Hepatocyte (in vitro differentiated cells): ENCODE measurements around the gene ALDH5A1. TPM values are rescaled to one million over a fixed set of nuclear protein-coding genes. Genes with fewer than 3 reads are reported as not detected.

Experiments
- DNase-seq: peaks from one replicate; pipeline ENCODE4 v3.0.0-alpha.2; 2016; ENCODE audit warnings: low spot score
- H2AFZ ChIP-seq: fragments of 200-600 bp; sonication (generic); 2 replicates; pipeline ENCODE4 v1.6.0; 2016; ENCODE audit warnings: antibody characterized with exemption, mild to moderate bottlenecking
- H3K27ac ChIP-seq: fragments of 200-600 bp; sonication (generic); 2 replicates; pipeline ENCODE4 v1.5.1; 2016; ENCODE audit warnings: mild to moderate bottlenecking
- H3K27me3 ChIP-seq: fragments of 200-600 bp; sonication (generic); 2 replicates; pipeline ENCODE4 v1.6.1; 2016
- H3K36me3 ChIP-seq: fragments of 200-600 bp; sonication (generic); replicated peaks from 2 replicates; pipeline ENCODE4 v1.5.1; 2016; ENCODE audit warnings: low read depth; ENCODE audit not compliant: insufficient read depth
- H3K4me1 ChIP-seq: fragments of 200-600 bp; sonication (generic); 2 replicates; pipeline ENCODE4 v1.5.1; 2016; ENCODE audit warnings: mild to moderate bottlenecking, moderate library complexity; ENCODE audit not compliant: insufficient read depth
- H3K4me2 ChIP-seq: fragments of 200-600 bp; sonication (generic); 2 replicates; pipeline ENCODE4 v1.6.0; 2016
- H3K4me3 ChIP-seq: fragments of 200-600 bp; sonication (generic); 2 replicates; pipeline ENCODE4 v1.5.1; 2016; ENCODE audit warnings: mild to moderate bottlenecking
- H3K79me2 ChIP-seq: fragments of 200-600 bp; sonication (generic); 2 replicates; pipeline ENCODE4 v1.6.0; 2017; ENCODE audit warnings: mild to moderate bottlenecking
- H3K9me2 ChIP-seq: fragments of 200-600 bp; sonication (generic); replicated peaks from 2 replicates; pipeline ENCODE4 v1.6.0; 2017; ENCODE audit warnings: mild to moderate bottlenecking; ENCODE audit not compliant: insufficient read depth
- H3K9me3 ChIP-seq: fragments of 200-600 bp; sonication (generic); 2 replicates; pipeline ENCODE4 v1.5.1; 2016; ENCODE audit warnings: low read depth, mild to moderate bottlenecking
- H4K20me1 ChIP-seq: fragments of 200-600 bp; sonication (generic); 2 replicates; pipeline ENCODE4 v1.6.0; 2016; ENCODE audit warnings: mild to moderate bottlenecking; ENCODE audit not compliant: insufficient read depth, poor library complexity, severe bottlenecking
- EZH2 ChIP-seq: fragments of 200-600 bp; sonication (generic); IDR thresholded peaks from 2 replicates; pipeline ENCODE4 v1.6.1; 2016; ENCODE audit warnings: antibody characterized with exemption, mild to moderate bottlenecking, borderline replicate concordance
- EZH2phosphoT487 ChIP-seq: fragments of 200-600 bp; sonication (generic); IDR thresholded peaks from one replicate; pipeline ENCODE4 v1.6.1; 2018; ENCODE audit warnings: antibody characterized with exemption, mild to moderate bottlenecking, low read depth, moderate library complexity; ENCODE audit not compliant: unreplicated experiment, severe bottlenecking
- WGBS: methylation state at CpG from one replicate; pipeline ENCODE4 v1.1.6; 2016; ENCODE audit warnings: low lambda C conversion rate; ENCODE audit errors: missing lambda C conversion rate; 5-methylcytosine and 5-hydroxymethylcytosine counted together
- polyA plus RNA-seq: library from polyadenylated mRNA; unstranded; fragments of >200 nt; fragmentation: Nextera tagmentation; extraction: Ambion mirVana; gene quantifications from 2 replicates; pipeline ENCODE4 v1.2.1, GENCODE V29; 2016
- total RNA-seq: library from RNA; depleted of rRNA; stranded (reverse); fragments of >200 nt; gene quantifications from 2 replicates; pipeline ENCODE4 v1.2.3, GENCODE V29; 2014
- TF ChIP-seq, protein P1 (sequence below): fragments of 200-600 bp; sonication (generic); IDR thresholded peaks from 2 replicates; pipeline ENCODE4 v1.5.1; 2016; ENCODE audit warnings: antibody characterized with exemption, mild to moderate bottlenecking; ENCODE audit not compliant: poor library complexity

Gene ALDH5A1
- total and polyA plus RNA-seq, 2 experiments from 2014 or later = 12.3 to 16.8 TPM

DNA sequence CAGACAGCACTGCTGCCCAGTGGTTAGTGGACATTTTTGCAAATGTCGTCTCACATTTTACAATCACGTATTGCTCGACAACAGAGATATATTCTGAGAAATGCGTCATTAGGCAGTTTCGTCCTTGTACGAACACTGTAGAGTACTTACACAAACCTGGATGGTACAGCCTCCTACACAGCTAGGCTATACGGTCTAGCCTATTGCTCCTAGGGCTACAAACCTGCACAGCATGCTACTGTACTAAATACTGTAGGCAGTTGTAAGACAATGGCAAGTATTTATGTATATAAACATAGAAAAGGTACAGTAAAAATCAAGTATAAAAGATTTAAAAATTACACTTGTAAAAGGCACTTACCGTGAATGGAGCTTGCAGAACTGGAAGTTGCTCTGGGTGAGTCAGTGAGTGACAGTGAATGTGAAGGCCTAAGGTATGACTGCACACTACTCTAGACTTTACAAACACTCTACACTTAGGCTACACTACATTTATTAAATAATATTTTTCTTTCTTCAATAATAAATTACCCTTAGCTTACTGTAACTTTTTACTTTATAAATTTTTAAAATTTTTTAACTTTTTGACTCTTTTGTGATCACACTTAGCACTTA, 43.1 kb downstream of the ALDH5A1 start:
- WGBS = 94% methylated on average over 8 of the region's 8 CpGs

DNA sequence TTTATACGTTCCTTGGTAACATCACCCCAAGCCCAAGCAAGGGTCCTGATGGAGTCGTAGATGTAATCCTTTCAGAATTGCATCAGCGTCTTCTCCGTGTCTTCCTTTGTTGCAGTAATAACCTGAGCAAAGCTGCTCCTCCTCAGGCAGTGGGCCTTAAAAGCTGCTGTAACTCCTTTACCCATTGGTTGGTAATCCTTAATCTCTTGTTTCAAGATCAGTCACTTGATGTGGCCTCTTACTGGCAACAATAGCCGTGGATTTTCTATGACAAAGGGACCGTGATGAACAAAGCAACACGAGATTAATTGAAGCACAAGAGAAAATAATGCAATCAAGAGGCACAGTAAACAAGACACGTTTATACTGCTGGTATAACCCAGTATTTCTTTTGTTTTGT, 44.6 kb downstream of the ALDH5A1 start:
- Histone ChIP-seq H3K4me2 (no peak overlapping the region), H3K4me1 (no peaks in the 10 kb centered on the region), H3K4me3 (no peak overlapping the region), H3K9me2 (no peaks in the 10 kb centered on the region), H3K36me3 (no peaks in the 10 kb centered on the region), H3K79me2 (no peaks in the 10 kb centered on the region), H3K27ac (no peak overlapping the region), H3K27me3 (no peaks in the 10 kb centered on the region), H4K20me1 (no peaks in the 10 kb centered on the region), H2AFZ (no peak overlapping the region), H3K9me3 (no peaks in the 10 kb centered on the region)
- no peak for TF ChIP-seq EZH2phosphoT487
- TF ChIP-seq EZH2 = no peak
- TF ChIP-seq, protein P1, sequence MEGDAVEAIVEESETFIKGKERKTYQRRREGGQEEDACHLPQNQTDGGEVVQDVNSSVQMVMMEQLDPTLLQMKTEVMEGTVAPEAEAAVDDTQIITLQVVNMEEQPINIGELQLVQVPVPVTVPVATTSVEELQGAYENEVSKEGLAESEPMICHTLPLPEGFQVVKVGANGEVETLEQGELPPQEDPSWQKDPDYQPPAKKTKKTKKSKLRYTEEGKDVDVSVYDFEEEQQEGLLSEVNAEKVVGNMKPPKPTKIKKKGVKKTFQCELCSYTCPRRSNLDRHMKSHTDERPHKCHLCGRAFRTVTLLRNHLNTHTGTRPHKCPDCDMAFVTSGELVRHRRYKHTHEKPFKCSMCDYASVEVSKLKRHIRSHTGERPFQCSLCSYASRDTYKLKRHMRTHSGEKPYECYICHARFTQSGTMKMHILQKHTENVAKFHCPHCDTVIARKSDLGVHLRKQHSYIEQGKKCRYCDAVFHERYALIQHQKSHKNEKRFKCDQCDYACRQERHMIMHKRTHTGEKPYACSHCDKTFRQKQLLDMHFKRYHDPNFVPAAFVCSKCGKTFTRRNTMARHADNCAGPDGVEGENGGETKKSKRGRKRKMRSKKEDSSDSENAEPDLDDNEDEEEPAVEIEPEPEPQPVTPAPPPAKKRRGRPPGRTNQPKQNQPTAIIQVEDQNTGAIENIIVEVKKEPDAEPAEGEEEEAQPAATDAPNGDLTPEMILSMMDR = no peak
- no peak for DNase-seq
- 81% methylated on average over 8 of the region's 8 CpGs for WGBS

More for the DNA sequence above, 43.1 kb downstream of the ALDH5A1 start:
- Histone ChIP-seq H3K27me3 (no peaks in the 10 kb centered on the region), H3K9me3 (no peaks in the 10 kb centered on the region), H4K20me1 (no peaks in the 10 kb centered on the region), H3K4me2 (no peak overlapping the region), H3K79me2 (no peaks in the 10 kb centered on the region), H3K36me3 (no peaks in the 10 kb centered on the region), H3K9me2 (no peaks in the 10 kb centered on the region), H2AFZ (no peak overlapping the region), H3K27ac (no peak overlapping the region), H3K4me1 (no peaks in the 10 kb centered on the region), H3K4me3 (no peak overlapping the region)
- DNase-seq = no peak
- TF ChIP-seq EZH2 = no peak
- TF ChIP-seq, protein P1 = no peak
- TF ChIP-seq EZH2phosphoT487 = no peak

DNA sequence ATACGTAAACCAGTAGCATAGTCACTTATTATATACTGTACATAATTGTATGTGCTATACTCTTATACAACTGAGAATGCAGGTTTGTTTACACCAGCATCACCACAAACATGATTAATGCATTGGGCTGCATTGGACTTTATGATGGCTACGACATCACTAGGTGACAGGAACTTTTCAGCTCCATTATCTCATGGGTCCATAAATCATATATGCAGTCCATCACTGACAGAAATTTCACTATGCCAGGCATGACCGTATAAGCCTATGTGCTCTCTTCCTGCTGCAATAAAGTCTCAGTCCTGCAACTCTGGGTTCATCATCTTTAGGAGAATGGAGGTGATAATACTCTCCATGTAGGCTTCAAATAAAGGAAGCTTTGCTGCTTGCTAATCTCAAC, 45.4 kb downstream of the ALDH5A1 start:
- WGBS = 94% methylated on average over 3 of the region's 3 CpGs
- TF ChIP-seq EZH2 (no peak), EZH2phosphoT487 (no peak)
- TF ChIP-seq, protein P1 = no peak

DNA sequence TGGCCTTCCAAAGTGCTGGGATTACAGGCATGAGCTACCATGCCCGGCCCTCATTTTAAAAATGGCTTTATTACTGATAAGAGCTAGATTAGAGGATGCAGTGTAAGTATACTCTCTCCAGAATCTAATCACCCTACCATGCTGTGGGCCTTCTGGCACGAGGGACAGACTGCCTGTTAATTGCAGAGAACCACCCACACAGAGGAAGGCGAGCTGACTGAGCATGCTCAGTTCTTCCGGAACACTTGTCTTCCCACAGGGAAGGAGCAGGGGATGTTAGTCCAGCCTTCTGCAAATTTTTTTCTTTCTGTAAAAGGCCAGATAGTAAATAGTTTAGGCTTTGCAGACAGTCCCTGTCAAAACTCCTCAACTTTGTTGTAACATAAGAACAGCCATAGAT, 48.9 kb downstream of the ALDH5A1 start:
- DNase-seq = no peak
- Histone ChIP-seq H4K20me1 (no peaks in the 10 kb centered on the region), H3K4me3 (no peak overlapping the region), H3K4me1 (no peaks in the 10 kb centered on the region), H3K4me2 (no peak overlapping the region), H3K9me2 (no peaks in the 10 kb centered on the region), H3K36me3 (no peaks in the 10 kb centered on the region), H3K27me3 (no peaks in the 10 kb centered on the region), H2AFZ (no peak overlapping the region), H3K79me2 (no peaks in the 10 kb centered on the region), H3K9me3 (no peaks in the 10 kb centered on the region), H3K27ac (no peak overlapping the region)
- TF ChIP-seq EZH2 = no peak
- TF ChIP-seq, protein P1 = no peak
- TF ChIP-seq EZH2phosphoT487 = no peak
- WGBS = 58% methylated on average over 4 of the region's 4 CpGs

More for the DNA sequence above, 45.4 kb downstream of the ALDH5A1 start:
- H2AFZ ChIP-seq = no peak overlapping the region
- no peaks in the 10 kb centered on the region for H3K4me1 ChIP-seq
- no peak overlapping the region for H3K27ac ChIP-seq
- no peaks in the 10 kb centered on the region for H3K9me3 ChIP-seq
- no peaks in the 10 kb centered on the region for H3K36me3 ChIP-seq
- no peaks in the 10 kb centered on the region for H4K20me1 ChIP-seq
- H3K4me3 ChIP-seq = no peak overlapping the region
- no peak for DNase-seq
- no peaks in the 10 kb centered on the region for H3K79me2 ChIP-seq
- no peak overlapping the region for H3K4me2 ChIP-seq
- no peaks in the 10 kb centered on the region for H3K27me3 ChIP-seq
- no peaks in the 10 kb centered on the region for H3K9me2 ChIP-seq
